HG02642 (cell line): Measurements from ENCODE around the gene NENF.
"Not testable (repeated sequence)": the region's sequence is repeated elsewhere in the genome, so short reads cannot be mapped to it uniquely, and the experiment has no call there.

Experiments
- ATAC-seq: cut with Tn5 transposase; IDR thresholded peaks from one replicate; pipeline ENCODE4 v1.9.1; 2021; ENCODE audit warnings: mild to moderate bottlenecking; ENCODE audit not compliant: unreplicated experiment, poor library complexity

The NENF gene

GRCh38 chr1:212432661-212433576 is at the start of gene NENF:
TSS of gene NENF (plus strand) at chr1:212432920. CDS start at chr1:212432944, 24 bp downstream.
- peak; percentile 99 for ATAC-seq

- no peak for ATAC-seq
Observed at GRCh38 chr1:212386029-212386428, 46.7 kb upstream of the NENF start.

GRCh38 chr1:212388985-212389716 is 43.6 kb upstream of the NENF start:
- ATAC-seq, result no peak

DNA sequence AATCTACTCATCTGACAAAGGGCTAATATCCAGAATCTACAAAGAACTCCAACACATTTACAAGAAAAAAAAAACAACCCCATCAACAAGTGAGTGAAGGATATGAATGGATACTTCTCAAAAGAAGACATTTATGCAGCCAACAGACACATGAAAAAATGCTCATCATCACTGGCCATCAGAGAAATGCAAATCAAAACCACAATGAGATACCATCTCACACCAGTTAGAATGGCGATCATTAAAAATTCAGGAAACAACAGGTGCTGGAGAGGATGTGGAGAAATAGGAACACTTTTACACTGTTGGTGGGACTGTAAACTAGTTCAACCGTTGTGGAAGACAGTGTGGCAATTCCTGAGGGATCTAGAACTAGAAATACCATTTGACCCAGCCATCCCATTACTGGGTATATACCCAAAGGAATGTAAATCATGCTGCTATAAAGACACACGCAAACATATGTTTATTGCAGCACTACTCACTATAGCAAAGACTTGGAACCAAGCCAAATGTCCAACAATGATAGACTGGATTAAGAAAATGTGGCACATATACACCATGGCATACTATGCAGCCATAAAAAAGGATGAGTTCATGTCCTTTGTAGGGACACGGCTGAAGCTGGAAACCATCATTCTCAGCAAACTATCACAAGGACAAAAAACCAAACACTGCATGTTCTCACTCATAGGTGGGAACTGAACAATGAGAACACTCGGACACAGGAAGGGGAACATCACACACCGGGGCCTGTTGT is 36.9 kb upstream of the NENF start:
- ATAC-seq, result not testable (repeated sequence)

DNA sequence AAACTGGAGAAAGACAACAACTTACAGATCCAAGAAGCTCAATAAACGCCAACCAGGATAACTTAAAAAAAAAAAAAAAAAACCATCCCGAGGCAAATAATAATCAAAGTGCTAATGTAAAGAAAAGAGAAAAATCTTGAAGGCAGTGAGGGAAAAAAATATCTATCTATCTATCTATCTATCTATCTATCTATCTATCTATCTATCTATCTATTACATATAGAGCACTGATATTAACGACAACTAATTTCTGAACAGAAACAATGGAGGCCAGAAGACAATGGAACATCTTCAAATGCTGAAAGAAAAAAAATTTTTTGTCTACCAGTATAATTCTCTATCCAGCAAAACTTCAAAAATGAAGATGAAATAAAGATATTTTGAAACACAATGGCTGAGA is 36.1 kb upstream of the NENF start:
- no peak for ATAC-seq

GRCh38 chr1:212397171-212397570 is 35.5 kb upstream of the NENF start:
- ATAC-seq, result no peak

GRCh38 chr1:212401042-212401441 is 31.7 kb upstream of the NENF start:
- no peak for ATAC-seq

DNA sequence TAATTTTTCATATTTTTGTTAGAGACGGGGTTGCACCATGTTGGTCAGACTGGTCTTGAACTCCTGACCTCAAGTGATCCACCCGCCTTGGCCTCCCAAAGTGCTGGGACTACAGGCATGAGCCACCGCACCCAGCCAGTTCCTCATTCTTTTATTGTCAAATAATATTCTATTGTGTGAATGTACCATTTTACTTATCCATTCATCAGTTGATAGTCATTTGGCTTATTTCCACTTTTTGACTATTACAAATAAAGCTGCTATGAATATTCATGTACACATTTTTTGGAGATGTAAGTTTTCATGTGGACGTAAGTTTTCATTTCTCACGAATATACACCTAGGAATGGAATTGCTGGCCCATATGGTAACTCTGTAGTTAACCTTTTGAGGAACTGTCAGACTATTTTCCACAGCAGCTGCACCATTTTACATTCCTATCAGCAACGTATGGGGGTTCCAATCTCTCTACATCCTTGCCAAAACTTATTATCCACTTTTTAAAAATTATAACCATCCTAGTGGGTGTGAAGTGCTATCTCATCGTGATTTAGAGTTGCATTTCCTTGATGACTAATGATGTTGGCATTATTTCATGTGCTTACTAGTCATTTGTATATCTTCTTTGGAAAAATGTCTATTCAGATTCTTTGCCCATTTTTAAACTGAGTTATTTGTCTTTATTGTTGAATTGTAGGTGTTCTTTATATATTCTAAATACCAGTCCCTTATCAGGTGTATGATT is 30.7 kb upstream of the NENF start:
- no peak for ATAC-seq

DNA sequence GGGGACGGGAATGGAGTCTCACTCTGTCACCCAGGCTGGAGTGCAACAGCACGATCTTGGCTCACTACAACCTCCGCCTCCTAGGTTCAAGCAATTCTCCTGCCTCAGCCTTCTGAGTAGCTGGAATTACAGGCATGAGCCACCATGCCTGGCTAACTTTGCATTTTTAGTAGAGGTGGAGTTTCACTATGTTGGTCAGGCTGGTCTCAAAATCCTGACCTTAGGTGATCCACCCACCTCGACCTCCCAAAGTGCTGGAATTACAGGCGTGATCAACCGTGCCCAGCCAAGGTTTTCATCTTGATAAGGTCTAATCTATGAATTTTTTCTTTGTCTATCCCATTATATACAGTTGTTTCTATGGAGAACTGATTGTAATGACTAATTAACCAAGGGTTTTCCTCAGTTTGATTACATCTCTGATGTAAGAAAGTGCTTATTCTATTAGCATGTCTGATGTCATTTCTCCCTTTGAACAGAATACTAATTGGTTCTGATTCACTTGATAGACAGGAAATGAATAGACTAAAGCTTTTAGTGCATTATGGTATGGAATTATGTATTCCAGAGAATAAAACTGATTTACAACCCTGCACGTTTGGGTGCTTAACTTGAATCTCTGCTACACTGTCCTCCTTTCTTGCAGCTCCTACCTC is 29.9 kb upstream of the NENF start:
- no peak for ATAC-seq

DNA sequence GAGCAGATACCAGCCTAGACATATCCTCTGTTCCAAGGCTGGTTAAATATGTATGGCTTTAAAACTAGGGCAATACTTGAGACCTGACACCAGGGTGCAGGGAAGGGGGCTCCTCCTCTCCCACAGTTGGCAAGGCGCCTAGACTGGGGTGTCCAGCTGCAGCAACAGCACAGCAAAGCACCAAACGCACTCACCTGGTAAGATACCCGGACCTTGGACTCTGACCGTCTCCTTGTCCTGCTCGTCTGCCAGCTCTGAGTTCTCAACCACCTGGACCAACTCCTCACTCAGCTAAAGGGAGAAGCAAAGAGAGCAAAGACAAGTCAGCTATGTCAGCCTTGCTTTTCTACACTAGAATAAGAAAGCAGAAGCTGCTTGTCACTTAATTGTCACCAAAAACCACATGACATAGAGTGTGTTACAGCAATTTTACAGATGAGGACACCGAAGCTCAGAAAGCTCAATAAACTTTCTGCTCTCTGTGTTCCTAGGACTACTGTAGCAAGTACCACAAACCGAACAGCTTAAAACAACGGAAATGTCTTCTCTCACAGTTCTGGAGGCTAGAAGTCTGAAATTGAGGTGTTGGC is 22.4 kb upstream of the NENF start:
- no peak for ATAC-seq

DNA sequence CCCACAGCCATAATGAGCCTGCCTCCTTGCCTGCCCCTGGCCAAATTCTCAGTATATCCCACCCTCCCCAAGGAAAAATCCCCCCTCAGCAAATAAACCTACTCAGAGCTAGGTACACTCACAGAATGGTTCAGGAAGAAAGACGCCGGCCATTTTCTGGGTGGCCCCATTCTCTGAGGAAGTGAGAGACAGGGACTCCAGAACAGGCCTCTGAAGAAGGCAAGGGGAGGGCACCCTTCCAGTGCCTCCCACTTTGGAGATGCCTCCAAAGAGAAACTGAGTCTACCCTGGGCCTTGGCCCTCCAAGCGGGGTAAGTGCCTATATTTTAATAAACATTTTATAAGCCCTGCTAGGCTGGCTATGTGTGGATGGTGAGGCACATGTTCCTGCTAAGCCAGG is 20.3 kb upstream of the NENF start:
- no peak for ATAC-seq

GRCh38 chr1:212413902-212414327 is 18.8 kb upstream of the NENF start:
- ATAC-seq, result no peak

- peak; percentile 96 for ATAC-seq
Observed at GRCh38 chr1:212414328-212415106, 18.2 kb upstream of the NENF start, which contains the start of gene PACC1. TSS of gene PACC1 (minus strand) at chr1:212414886. CDS start at chr1:212414757, 129 bp downstream.

DNA sequence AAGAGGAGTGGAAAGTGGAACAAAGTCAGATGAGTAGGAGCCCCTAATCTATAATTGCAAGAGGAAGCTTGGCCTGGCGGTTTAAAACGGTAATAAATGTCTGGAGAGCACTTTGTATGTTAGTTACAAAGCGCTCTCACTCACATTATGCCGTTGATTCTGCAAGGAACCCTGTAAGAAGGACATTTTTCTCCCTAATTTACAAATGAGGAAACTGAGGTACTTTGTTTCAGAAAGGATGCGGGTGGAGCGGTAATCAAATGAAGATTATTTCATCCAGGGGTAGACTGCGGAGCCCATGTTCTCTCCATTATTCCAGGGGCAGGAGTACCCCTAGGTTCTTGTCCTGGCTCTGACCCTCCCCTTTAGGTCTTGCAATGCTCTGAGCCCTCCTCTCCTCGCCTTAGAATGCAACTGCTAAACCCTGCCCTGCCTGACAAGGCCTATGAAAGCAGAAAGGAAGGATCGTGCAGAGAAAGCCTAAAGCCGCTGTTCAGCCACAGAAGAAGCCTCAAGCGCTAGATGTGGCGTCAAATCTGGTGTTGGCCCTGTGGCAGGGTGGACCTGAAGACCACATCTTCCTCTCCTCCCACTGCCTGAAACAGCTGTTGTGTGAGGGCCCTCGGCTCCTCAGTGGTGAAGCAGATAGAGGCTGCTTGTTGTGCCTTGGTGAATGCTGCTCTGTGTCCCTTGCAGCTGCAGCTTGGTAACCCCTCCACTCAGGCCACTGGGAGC is 17.4 kb upstream of the NENF start:
- ATAC-seq, result no peak

- ATAC-seq, result no peak
Observed at GRCh38 chr1:212421165-212421564, 11.6 kb upstream of the NENF start.

DNA sequence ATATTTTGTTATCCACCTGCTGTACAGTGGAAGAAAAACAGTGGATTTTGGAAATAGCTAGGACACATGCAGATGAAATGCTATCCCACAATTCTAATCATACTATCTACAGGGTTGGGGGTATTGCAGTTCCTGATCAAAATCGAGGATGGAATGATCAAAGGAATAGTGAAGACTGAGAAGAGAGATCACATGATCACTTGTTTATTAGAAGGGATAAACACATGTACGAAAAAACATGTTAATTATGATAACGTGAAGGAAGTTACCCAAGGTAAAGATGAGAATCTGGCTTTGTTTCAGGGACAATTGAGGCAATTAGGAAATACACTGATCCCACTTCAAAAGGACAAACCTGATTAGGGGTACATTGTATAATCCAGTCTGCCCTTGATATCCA is 8.8 kb upstream of the NENF start:
- no peak for ATAC-seq

GRCh38 chr1:212428496-212428895 is 4.2 kb upstream of the NENF start:
- no peak for ATAC-seq

DNA sequence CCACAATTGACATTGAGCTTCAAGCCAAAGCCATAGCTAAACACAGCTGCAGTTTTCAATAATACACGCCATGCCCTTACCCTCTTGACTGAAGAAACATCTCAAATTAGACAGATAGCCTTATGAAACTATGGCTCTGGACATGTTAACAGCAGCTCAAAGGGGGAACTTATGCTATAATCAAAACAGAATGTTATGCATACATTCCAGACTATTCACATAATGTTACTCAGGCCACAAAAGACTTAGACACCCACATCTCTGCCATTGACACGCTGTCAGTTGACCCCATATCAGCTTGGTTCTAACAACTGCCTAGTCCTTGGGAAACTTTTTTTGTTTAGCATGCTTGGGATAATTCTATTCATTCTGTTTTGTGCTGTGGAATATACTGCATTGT is 2.3 kb upstream of the NENF start:
- ATAC-seq, result no peak
